ACHN (cell line): ENCODE results near the gene IL15RA.
"Not testable (repeated sequence)": the region's sequence is repeated elsewhere in the genome, so short reads cannot be mapped to it uniquely, and the experiment has no call there.

Experiments used
- DNase-seq: peaks from one replicate; pipeline ENCODE4 v3.0.0-alpha.2; 2015
- in situ Hi-C: cut with HindIII; loops from 2 replicates; pipeline ENCODE4 v1.10.0; 2017; ENCODE audit warnings: low sequenced_read_pairs, low pct_ligation_motif_present, low pct_unique_long_range_greater_than_20kb

The IL15RA gene

DNA sequence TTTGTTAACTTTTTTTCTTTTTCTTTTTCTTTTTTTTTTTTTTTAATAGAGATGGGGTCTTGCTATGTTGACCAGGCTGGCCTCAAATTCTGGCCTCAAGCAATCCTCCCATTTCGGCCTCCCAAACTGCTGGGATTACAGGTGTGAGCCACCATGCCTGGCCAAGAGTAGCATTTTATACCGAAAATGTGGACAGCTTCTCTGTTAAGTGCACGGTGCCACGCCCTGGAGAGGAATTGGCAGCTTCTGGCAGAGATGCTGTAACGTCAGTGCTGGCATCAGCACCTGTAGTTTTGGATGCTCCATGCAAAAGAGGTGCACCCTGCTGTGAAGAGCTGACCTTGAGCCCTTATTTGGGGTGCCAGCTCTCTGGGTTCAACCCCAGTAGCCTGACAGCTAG, 18.2 kb downstream of the IL15RA start:
- in situ Hi-C loops, result no loop called here
- DNase-seq, result no peak

DNA sequence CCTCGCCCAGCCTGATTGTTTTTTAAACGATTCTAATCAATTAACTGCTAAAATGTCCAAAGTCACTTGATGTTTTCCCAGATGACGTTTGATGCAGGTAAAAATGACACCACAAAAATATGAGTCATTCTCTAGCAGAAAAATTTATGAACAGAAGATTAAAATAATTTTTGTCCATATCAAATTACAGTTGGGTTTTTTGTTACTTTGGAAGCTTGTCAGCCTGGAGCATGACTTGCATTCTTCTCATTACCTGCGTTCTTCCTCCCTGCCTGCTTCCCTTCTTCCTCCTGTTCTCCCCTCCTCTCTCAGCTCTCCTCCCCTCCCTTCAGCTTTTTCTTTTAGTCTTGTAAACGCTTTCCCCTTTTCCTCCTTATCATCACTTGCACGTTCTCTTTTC, 18.7 kb downstream of the IL15RA start:
- DNase-seq, result no peak
- in situ Hi-C loops, result no loop called here

DNA sequence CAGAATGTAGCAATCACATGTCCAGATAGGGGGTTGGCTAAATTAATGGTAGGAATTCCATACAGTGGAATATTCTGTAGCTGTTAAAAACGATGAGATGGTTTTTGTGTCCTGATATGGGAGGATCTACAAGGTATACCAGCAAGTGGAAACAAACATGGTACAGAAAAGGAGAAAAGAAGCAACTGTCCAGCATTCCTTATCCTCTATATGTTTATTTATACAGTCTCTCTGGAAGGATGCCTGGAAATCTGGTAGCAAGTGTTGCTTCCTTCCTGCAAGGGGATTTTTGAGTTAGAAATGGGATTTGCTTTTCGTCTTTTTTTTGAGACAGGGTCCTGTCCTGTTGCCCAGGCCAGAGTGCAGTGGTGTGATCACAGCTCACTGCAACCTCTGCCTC, 19.3 kb downstream of the IL15RA start:
- no peak for DNase-seq
- in situ Hi-C loops, result no loop called here

DNA sequence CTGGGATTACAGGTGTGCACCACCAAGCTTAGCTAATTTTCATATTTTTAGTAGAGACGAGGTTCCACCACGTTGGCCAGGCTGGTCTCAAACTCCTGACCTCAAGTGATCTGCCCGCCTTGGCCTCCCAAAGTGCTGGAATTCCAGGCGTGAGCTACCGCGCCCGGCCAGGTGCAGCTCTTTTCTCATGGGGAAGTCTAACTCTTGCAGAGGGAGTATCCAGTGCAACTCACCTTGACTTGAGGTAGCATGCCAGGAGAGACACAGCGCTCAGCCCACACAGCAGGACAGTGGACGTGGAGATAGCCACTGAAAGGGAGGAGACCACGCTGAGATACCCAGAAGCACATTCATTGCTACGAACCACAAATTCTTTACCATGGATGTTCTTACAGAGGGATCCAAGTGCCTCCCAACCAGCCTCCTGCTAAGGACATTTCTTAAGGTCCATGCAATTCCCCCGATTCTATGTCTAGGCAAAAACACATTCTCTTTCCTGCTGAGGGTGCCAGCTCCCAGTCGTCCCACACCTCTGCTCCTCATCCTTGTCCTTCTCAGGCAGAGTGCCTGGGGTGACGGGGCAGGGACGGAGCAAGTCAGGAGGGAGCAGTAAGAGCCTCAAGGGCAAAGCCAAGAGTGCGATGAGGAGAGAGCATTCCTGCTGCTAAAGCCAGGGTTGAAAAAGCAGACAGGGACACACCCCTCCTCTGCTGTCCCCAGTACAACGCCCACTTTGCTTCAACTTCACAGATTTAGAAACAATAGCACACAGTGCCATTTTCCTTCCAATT, 21.0 kb downstream of the IL15RA start:
- no peak for DNase-seq
- in situ Hi-C loops, result no loop called here

DNA sequence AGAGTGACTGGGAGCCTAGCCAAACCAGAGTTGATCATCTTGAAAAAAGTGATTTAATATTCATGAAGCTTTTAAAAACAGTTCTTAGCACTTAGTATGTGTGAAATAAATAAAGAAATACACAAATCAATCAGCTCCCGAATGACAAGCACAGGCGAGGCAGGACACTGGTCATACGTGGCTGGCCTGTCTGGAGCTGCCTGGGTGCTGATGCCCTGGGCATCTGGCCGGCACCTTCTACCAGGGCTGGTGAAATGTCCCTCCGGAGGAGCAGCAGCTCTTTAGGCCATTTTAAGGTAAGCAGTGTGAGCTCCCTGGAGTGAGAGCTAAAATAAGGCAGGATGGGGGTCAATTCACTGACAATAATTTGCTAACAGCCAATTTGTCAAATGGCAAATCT, 23.7 kb downstream of the IL15RA start:
- no peak for DNase-seq
- in situ Hi-C loops, result no loop called here

DNA sequence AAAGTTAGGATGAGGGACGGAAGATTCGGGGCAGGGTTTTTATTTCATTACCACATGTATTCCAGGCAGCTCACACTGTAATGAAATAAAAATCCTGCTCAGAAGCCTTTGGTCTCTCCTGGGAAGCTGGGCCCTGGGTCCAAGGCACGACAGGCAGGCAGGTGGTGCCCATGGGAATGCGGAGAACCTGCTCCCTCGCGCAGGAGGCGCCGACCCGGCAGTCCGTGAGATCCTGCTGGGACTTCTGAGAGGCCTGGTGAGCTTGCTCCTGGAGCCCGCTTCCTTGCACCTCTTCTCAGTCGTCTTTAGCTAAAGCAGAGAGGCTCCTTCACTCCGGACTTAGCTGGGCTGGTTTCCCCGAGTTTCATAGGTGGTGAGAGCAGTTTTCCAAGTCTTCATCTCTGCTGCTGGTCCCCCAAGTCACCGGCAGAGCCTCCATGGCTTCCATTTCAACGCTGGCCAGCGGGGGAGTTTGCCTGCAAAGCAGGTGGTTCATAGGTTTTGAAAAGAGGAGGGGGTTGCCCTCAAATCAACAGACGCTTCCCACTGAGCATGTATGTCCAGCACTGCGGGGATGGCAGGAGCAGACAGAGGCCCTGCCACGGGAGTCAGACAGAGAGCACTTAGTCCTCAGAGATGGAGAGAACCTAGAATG, 24.5 kb downstream of the IL15RA start:
- in situ Hi-C loops, result no loop called here
- DNase-seq, result no peak

DNA sequence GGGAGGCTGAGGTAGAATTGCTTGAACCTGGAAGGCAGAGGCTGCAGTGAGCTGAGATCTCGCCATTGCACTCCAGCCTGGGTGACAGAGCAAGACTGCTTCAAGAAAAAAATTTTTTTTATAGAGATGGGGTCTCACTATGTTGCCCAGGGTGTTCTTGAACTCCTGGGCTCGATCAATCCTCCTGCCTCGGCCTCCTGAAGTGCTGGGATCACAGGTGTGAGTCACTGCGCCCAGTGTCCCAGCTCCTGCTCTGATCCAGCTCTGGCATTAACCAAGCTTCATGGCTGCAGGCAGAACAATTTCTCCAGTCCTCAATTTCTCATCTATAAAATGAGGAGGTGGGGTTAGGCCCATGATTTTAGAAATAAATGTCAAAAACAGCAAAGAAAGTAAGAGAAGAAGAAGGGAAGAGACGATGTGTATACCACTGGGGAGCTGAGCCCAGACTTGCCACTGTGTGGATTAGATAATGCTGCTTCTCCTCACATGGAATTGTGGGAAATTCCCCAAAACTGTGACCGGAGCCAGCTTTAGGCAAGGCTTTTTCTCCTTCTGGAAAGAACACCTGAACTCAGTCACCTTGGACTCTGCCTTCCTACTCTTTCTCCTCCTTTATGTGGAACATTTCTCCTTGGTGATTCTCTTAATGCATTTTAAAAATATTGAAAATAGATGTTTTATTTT, 25.5 kb downstream of the IL15RA start:
- no peak for DNase-seq
- in situ Hi-C loops, result no loop called here

DNA sequence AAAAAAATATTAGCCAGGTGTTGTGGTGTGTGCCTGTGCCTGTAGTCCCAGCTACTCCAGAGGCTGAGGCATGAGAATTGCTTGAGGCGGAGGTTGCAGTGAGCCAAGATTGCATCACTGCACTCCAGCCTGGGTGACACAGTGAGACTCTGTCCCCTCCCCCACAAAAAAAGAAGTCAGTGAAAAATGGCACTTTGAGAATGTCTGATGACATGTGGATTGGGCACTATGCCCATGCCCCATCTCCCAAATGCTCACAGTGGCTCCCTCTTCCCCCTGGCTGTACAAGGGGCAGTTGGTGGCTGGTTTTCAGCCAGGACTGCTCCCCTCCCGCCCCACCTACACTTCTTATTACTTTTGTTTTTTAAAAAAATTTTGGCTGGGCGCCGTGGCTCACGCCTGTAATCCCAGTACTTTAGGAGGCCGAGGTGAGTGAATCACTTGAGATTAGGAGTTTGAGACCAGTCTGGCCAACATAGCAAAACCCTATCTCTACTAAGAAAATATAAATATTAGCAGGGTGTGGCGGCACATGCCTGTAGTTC, 26.1 kb downstream of the IL15RA start:
- DNase-seq, result no peak
- in situ Hi-C loops, result no loop called here

DNA sequence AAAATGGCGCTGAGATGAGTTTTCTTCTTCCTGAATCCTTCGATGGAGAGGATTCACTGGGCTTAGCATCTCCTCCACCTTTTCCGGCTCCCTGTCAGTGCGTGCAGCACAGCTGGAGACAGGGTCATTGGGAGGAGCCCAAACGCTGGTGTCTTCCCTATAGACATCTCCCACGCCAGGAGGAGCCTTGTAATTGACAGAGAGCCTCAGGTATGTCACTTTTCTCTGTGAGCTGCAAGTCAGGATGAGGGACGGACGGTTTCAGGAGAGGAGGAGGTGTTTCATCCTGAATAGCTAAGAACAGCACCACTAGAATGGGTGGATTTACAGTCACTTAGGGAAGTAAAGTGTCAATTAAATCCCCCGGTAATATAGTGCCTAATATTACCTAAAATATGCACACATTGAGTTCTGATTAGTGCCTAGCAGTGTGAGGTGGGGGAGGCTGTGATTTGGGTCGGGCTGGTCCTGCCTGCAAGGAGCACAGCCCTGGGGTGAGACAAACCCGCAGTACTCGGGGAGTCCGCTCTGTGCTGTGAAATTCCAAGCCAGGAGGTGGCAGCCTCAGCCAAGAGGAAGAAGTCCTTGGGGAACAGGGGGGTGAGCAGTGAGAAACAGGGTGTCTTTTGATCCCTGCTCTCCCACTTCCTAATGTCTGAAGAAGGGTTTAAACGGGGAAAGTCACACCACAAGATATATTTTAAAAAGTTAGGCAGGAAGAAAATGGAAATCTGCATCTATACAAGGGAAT, 28.2 kb downstream of the IL15RA start:
- peak; percentile 71 for DNase-seq
- in situ Hi-C loops, result no loop called here

DNA sequence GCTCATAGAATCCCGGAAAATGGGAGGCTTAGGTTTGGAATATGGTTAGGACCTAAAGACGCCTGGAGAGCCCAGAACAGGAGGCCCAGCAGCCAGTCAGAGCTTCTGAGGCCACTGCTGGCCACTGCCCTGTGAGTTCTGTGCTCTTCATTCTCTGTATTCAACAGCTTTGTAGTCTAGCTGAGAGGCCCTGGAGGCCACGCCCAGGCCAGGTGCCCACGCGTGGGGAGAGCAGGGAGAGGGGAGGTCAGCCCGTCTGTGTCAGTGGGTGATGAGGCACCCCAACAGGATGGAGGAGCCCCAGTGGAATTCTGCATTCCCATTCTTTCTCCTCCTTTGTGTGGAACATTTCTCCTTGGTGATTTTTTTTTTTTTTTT, 29.1 kb downstream of the IL15RA start:
- in situ Hi-C loops, result no loop called here
- no peak for DNase-seq

DNA sequence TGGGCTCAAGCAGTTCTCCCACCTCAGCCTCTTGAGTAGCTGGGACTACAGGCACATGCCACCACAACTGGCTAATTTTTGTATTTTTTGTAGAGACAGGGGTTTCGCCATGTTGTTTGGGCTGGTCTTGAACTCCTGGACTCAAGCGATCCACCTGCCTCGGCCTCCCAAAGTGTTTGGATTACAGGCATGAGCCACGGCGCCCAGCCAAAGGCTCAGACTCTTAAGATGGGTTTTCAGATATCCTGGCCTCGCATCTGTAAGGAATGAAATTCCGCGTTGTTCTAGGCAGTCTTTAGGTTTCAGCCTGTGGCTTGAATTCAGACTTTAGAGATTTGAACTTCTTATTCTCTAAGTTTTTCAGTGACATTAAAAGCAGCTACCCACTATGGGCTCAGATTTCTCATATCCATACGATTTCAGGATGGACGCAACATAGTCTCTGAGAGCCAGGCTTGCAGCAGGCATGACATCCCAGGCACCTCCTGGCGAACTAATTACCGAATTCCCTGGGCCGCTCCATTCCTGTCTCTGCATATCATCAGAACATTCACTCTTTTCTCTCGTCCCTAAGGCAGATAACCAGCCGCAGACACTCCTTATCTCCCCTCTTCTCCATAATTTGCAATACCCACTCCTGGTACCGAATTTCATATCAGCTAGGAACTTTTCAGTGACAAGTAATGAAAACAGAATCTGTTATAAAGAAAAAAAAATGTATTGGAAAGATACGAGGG, 29.7 kb downstream of the IL15RA start:
- DNase-seq, result no peak
- in situ Hi-C loops, result no loop called here

DNA sequence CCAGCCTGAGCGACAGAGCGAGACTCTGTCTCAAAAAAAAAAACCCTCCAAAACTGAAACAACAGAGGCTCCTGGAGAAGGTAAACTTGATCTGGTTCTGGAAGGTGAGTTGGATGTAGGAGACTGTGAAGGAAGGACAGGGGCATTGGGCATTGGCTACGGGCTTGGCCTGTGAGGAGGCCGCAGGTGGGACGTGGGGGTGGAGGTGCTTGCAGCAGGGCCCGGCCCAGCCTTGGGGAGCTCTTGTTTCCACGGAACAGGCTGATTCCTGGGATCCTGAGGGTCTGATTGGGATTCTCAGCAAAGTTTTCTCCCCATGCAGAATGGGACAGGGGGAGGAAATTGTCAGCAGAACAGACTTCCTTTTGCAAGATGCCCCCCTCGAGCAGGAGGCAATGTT, 30.6 kb downstream of the IL15RA start:
- no peak for DNase-seq
- in situ Hi-C loops, result no loop called here

DNA sequence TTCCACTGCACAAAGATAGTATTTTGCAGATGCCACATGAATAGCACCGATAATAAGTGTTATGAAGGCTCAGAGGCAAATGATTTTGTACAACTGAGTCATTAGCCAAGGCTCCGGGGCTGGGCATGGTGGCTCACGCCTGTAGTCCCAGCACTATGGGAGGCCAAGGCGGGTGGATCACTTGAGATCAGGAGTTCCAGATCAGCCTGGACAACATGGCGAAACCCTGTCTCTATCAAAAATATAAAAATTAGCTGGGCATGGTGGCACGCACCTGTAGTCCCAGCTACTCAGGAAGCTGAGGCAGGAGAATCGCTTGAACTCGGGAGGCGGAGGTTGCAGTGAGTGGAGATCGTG, 30.9 kb downstream of the IL15RA start:
- DNase-seq, in situ Hi-C loops: not testable (repeated sequence)

DNA sequence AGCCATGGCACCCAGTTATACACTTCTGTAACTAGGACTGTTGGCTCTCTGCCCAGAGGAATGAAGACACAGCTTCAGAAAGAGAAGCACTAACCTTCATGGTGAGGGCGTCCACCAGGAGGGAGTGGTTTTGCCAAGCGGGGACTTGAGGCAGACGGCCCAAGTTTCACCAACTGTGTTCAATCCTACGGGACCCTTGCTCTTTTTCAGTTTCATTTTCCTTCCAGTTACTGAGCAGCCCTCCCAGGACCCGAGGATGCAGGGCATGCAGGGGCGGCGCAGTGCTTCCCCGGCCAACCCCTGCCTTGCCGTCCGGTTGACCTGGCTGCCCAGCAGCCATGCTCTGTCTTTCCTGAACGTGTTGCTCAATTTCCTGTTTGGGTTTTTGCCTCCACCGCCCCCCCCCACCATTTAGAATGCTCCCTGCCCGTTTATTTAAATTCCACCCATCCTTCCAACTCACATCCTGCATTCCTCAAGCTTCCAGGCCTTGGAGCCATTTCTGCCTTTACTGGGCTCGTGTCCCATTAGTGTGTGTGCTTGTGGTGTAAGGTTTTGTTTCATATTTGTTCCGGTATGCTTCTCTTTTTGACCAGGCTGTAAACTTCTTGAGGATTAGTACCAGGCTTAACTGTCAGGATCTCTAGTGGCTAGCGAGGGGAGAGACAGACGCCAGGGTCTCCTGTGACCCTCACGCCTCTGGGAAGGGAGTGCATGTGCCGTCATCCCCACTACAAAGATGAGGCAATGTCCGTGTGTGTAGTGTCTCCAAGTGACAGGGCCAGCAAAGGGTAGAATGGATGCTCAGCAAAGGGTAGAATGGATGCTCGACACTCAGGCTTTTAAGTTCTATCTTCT, 31.6 kb downstream of the IL15RA start:
- in situ Hi-C loops, result no loop called here
- DNase-seq, result no peak

DNA sequence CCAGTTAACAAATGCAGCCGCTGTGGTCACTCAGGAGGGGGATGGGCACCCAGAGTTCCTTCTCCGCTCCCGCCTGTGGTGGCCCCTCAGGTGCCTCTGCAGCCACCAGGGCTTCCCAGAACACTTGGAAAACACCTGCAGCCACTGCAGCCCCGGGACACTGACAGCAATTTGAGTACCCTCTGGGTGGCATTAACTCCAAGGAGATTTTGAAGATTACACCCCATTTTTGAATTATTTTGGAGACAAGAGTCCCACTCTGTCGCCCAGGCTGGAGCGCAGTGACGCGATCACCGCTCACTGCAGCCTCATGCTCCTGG, 32.2 kb downstream of the IL15RA start:
- in situ Hi-C loops, result no loop called here

DNA sequence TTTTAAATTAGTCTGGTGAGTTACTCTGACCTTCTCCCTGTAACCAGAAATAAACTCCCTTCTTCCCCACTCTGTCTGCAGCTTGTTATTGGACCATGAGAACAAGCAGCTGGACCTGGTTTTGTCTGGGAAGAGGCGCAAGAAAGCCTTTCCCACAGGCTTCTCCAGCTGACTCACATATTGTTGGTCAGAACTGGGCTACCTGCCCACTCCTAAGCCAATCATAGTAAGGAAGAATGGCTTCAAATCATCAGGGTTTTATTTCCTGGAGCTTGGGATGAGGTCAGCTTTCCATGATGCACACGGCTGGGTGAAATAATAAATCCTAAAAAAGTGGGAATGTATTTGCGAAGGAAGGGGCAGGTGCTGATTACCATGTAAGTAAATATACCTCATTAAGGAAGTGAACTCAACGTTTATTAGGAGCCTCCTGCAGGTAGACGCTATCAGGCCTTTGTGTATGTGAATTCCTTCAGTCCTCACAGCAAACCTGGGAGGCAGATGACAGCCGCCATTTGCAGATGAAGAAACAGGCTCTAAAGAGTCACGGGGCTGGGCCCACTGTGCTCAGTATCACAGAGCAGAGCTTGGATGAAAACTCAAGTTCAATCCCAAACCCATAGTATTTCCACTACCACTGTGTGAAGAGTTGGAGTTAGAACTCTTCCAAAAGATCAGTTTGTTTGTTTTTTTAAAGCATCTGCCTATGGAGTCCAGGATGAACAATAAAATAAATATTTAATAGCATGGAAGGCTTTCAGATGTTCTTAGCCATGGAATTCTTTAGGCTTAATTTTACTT, 32.8 kb downstream of the IL15RA start:
- peak; percentile 91 for DNase-seq
- in situ Hi-C loops, result no loop called here

More for the DNA sequence above, 32.2 kb downstream of the IL15RA start:
- no peak for DNase-seq

DNA sequence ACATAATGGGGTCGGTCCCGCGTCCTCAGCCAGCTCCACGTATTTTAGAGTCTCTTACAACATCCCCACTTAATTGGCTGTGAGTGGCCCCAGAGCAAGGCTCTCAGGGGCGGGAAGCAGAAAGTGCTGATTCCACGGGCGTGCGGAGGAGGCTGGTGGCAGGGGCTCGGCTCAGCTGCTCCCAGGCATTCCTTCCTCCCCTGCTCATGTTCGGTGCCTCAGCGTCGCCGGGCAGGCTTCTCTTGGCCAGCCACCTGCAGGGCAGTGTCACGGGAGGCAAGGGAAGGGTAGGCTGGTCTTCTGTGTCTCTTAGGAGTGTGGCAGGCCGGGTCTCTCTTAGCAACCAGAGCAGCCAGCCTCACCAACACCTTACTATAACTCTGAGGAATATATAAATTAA, 33.8 kb downstream of the IL15RA start:
- in situ Hi-C loops, result no loop called here
- no peak for DNase-seq
